ENCODE measurements around the gene CALML5. TPM values are rescaled to one million over a fixed set of nuclear protein-coding genes. Genes with fewer than 3 reads are reported as not detected.

The CALML5 gene
- total RNA-seq, 1 donor from 2014 or later, result not detected

GRCh38 chr10:5457741-5458140 lies 41.6 kb downstream of the CALML5 start:
- Mint-ChIP-seq H3K36me3 (ENCODE audit: unreplicated experiment) (peaks cover 44% of the 10 kb centered on the region), H3K27me3 (ENCODE audit: unreplicated experiment) (no peaks in the 10 kb centered on the region), H3K4me3 (ENCODE audit: unreplicated experiment) (no peak overlapping the region), H3K4me1 (ENCODE audit: unreplicated experiment) (peaks cover 12% of the 10 kb centered on the region), H3K27ac (ENCODE audit: unreplicated experiment) (no peak overlapping the region), H3K9me3 (ENCODE audit: unreplicated experiment) (no peaks in the 10 kb centered on the region)
- TF ChIP-seq, protein P1, sequence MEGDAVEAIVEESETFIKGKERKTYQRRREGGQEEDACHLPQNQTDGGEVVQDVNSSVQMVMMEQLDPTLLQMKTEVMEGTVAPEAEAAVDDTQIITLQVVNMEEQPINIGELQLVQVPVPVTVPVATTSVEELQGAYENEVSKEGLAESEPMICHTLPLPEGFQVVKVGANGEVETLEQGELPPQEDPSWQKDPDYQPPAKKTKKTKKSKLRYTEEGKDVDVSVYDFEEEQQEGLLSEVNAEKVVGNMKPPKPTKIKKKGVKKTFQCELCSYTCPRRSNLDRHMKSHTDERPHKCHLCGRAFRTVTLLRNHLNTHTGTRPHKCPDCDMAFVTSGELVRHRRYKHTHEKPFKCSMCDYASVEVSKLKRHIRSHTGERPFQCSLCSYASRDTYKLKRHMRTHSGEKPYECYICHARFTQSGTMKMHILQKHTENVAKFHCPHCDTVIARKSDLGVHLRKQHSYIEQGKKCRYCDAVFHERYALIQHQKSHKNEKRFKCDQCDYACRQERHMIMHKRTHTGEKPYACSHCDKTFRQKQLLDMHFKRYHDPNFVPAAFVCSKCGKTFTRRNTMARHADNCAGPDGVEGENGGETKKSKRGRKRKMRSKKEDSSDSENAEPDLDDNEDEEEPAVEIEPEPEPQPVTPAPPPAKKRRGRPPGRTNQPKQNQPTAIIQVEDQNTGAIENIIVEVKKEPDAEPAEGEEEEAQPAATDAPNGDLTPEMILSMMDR (IDR thresholded peaks at IDR 0.05), result no peak
- DNase-seq (ENCODE audit: extremely low spot score, unreplicated experiment), result no peak

- no peak overlapping the region for H3K27ac Mint-ChIP-seq (ENCODE audit: unreplicated experiment)
- peaks cover 51% of the 10 kb centered on the region for H3K36me3 Mint-ChIP-seq (ENCODE audit: unreplicated experiment)
- no peak overlapping the region for H3K4me3 Mint-ChIP-seq (ENCODE audit: unreplicated experiment)
- DNase-seq (ENCODE audit: extremely low spot score, unreplicated experiment), result no peak
- H3K27me3 Mint-ChIP-seq (ENCODE audit: unreplicated experiment), result no peaks in the 10 kb centered on the region
- peaks cover 7% of the 10 kb centered on the region for H3K4me1 Mint-ChIP-seq (ENCODE audit: unreplicated experiment)
- TF ChIP-seq, protein P1 (IDR thresholded peaks at IDR 0.05), result no peak
- H3K9me3 Mint-ChIP-seq (ENCODE audit: unreplicated experiment), result no peaks in the 10 kb centered on the region
Measured at GRCh38 chr10:5456563-5456962, 42.8 kb downstream of the CALML5 start.

DNA sequence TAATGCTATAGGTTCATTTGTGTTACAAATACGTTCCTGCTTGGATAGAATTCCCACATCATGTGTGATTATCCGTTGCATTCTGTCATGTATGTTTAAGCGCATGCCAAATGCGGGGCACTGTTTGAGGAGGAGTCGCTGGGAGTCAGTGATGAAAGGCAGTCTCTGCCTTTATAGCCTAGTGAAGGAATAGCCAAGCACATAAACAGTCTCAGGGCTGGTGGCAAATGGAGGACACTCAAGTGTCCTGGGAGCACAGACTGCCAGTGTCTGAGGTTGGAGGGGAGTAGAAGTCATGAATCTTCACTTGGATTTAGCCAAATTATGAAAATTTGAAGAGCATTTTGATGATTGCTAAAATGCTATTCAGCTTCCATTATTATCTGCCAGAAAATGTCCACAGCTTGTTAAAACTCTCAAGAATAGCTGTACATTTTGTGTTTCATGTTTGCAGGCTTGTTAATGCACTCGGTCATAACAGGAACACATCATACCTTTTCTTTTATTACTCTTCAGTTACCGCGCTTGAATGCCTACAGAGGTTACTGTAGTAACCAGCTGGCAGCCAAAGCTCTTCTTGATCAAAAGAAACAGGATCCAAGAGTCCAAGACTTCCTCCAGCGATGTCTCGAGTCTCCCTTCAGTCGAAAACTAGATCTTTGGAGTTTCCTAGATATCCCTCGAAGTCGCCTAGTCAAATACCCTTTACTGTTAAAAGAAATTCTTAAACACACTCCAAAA lies 45.5 kb downstream of the CALML5 start:
- H3K36me3 Mint-ChIP-seq (ENCODE audit: unreplicated experiment), result peaks cover 48% of the 10 kb centered on the region
- no peak for DNase-seq (ENCODE audit: extremely low spot score, unreplicated experiment)
- no peak overlapping the region for H3K27ac Mint-ChIP-seq (ENCODE audit: unreplicated experiment)
- peaks cover 16% of the 10 kb centered on the region for H3K4me1 Mint-ChIP-seq (ENCODE audit: unreplicated experiment)
- H3K9me3 Mint-ChIP-seq (ENCODE audit: unreplicated experiment), result no peaks in the 10 kb centered on the region
- no peaks in the 10 kb centered on the region for H3K27me3 Mint-ChIP-seq (ENCODE audit: unreplicated experiment)
- no peak overlapping the region for H3K4me3 Mint-ChIP-seq (ENCODE audit: unreplicated experiment)
- TF ChIP-seq, protein P1 (IDR thresholded peaks at IDR 0.05), result no peak

DNA sequence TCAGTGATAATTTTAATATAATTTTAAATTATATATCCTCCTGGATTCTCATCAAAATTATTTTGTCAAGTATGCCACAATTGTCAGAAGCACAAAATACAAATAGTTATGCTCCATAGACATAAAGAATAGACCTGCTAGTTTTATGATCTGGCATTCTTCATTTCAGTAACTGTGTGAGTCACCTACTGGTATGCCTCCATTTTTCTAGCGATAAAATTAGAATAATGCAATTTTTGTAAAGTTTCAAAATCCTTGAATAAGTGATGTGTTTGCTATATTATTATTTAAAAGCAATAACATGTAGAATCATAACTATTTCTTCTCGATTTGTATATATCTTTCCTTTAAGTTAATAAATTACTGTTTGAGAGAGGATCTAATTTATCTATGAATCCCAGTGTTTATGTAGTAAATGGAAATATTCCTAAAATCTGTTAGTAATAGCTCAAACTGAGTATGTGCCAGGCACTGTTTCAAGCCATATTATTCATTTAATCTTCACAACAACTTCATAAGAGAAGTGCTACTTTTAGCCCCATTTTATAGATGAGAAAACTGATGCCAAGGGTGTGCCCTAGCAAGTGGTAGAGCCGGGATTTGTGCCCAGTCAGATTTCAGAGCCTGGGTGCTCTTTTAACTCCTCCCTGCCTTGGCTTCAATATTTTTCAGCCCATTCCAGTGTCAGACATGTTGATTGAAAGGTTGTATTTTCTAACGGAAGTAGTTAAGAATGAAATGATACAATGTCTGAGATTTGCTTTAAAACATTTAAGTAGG lies 48.6 kb downstream of the CALML5 start:
- Mint-ChIP-seq H3K4me3 (ENCODE audit: unreplicated experiment) (no peak overlapping the region), H3K9me3 (ENCODE audit: unreplicated experiment) (no peaks in the 10 kb centered on the region), H3K27me3 (ENCODE audit: unreplicated experiment) (no peaks in the 10 kb centered on the region), H3K4me1 (ENCODE audit: unreplicated experiment) (peaks cover 41% of the 10 kb centered on the region), H3K36me3 (ENCODE audit: unreplicated experiment) (peaks cover 34% of the 10 kb centered on the region), H3K27ac (ENCODE audit: unreplicated experiment) (peak overlapping the region; percentile 7)
- DNase-seq (ENCODE audit: extremely low spot score, unreplicated experiment), result no peak
- TF ChIP-seq, protein P1 (IDR thresholded peaks at IDR 0.05), result no peak

GRCh38 chr10:5449823-5450222 lies 49.5 kb downstream of the CALML5 start:
- peaks cover 25% of the 10 kb centered on the region for H3K36me3 Mint-ChIP-seq (ENCODE audit: unreplicated experiment)
- TF ChIP-seq, protein P1 (IDR thresholded peaks at IDR 0.05), result peak; percentile 35
- H3K4me3 Mint-ChIP-seq (ENCODE audit: unreplicated experiment), result peak overlapping the region; percentile 79
- DNase-seq (ENCODE audit: extremely low spot score, unreplicated experiment), result no peak
- H3K27me3 Mint-ChIP-seq (ENCODE audit: unreplicated experiment), result no peaks in the 10 kb centered on the region
- H3K27ac Mint-ChIP-seq (ENCODE audit: unreplicated experiment), result peak overlapping the region; percentile 91
- H3K4me1 Mint-ChIP-seq (ENCODE audit: unreplicated experiment), result peaks cover 41% of the 10 kb centered on the region
- H3K9me3 Mint-ChIP-seq (ENCODE audit: unreplicated experiment), result no peaks in the 10 kb centered on the region

Data from osteocyte (in vitro differentiated cells).